Epithelial cell of esophagus (primary cell): ENCODE measurements around the gene BRD7.
A peak's percentile ranks its signal among the peaks of the same experiment; 100 is the strongest.

ENCODE experiments used
- DNase-seq: peaks from one replicate; pipeline ENCODE4 v3.0.0; 2010; ENCODE audit warnings: low read depth
- H3K4me3 ChIP-seq: 2 replicates; pipeline ENCODE4 v1.5.1; 2011; ENCODE audit warnings: mild to moderate bottlenecking, low read length, control low read depth
- CTCF ChIP-seq: IDR thresholded peaks from 2 replicates; pipeline ENCODE4 v1.5.1; 2011; ENCODE audit warnings: low read depth, mild to moderate bottlenecking, low read length, control low read depth, inconsistent platforms; ENCODE audit not compliant: insufficient read depth; ENCODE audit errors: missing control alignments

BRD7 gene

GRCh38 chr16:50279504-50279865 lies 89.3 kb downstream of the BRD7 start:
- TF ChIP-seq CTCF = no peak
- H3K4me3 ChIP-seq = no peak overlapping the region
- no peak for DNase-seq

- H3K4me3 ChIP-seq = no peak overlapping the region
- TF ChIP-seq CTCF = no peak
- no peak for DNase-seq
These were observed 90.5 kb downstream of the BRD7 start for GRCh38 chr16:50278251-50278650.

- TF ChIP-seq CTCF = no peak
- peak; percentile 20 for DNase-seq
- H3K4me3 ChIP-seq = no peak overlapping the region
These were observed 91.8 kb downstream of the BRD7 start for GRCh38 chr16:50276801-50277555.

GRCh38 chr16:50276326-50276640 lies 92.5 kb downstream of the BRD7 start:
- TF ChIP-seq CTCF = no peak
- no peak for DNase-seq
- no peak overlapping the region for H3K4me3 ChIP-seq

- DNase-seq = no peak
- H3K4me3 ChIP-seq = no peak overlapping the region
- no peak for TF ChIP-seq CTCF
These were observed 93.1 kb downstream of the BRD7 start for GRCh38 chr16:50275428-50276325.

- no peak overlapping the region for H3K4me3 ChIP-seq
- no peak for DNase-seq
- no peak for TF ChIP-seq CTCF
These were observed 93.7 kb downstream of the BRD7 start for GRCh38 chr16:50275098-50275415.
